ENCODE measurements around the gene CT45A3. TPM values are rescaled to one million over a fixed set of nuclear protein-coding genes. Genes with fewer than 3 reads are reported as not detected.

Gene CT45A3, protein sequence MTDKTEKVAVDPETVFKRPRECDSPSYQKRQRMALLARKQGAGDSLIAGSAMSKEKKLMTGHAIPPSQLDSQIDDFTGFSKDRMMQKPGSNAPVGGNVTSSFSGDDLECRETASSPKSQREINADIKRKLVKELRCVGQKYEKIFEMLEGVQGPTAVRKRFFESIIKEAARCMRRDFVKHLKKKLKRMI
- not detected in 2 replicates for total RNA-seq

GRCh38 chrX:135768091-135768490 is at the start of gene CT45A3:
Gene CT45A3, minus strand, starts transcription at chrX:135768191. Its CDS starts 3,747 bp downstream, at chrX:135764444.

DNA sequence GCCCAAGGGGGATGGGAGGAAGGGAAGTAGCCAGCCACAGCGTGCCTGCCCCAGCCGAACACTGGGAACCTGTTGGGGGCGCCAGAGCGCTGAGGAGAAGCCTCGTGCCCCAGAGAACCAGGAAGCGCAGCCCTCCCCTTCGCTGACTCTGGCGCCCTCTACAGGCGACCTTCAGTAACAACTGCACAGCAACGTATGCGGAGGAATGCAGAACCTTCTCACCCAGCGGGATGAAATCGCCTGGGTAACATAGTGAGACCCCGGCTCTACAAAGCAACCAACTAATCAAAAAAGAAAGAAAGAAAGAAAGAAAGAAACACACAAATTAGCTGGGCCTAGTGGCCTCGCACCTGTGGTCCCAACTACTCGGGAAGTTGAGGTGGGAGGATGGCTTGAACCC is 34.7 kb upstream of the CT45A3 start, which contains the start of gene CT45A6:
Gene CT45A6, minus strand, starts transcription at position 101 of the 400 bp plus-strand sequence. CDS start 3,794 bp downstream, outside the sequence.

GRCh38 chrX:135785403-135785802 is 17.4 kb upstream of the CT45A3 start, which contains the start of gene CT45A5:
Gene CT45A5, minus strand, starts transcription at chrX:135785503. Its CDS starts 3,774 bp downstream, at chrX:135781729.

DNA sequence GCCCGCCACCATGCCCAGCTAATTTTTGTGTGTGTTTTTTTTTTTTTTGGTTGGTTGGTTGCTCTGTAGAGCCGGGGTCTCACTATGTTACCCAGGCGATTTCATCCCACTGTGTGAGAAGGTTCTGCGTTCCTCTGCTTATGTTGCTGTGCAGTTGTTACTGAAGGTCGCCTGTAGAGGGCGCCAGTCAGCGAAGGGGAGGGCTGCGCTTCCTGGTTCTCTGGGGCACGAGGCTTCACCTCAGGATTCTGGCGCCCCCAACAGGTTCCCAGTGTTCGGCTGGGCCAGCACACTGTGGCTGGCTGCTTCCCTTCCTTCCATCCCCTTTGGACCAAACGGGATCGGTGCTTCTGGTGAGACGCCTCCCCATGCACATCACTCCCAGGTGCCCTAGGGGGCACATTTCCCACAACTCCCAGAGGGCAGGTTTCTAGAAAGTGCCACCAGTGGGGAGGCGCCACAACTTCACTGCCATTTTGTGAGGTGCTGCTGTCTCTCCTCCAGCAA is 54.8 kb downstream of the CT45A3 start, which contains the start of gene CT45A1:
Gene CT45A1, plus strand, starts transcription at position 457 of the 507 bp plus-strand sequence. CDS start 5,302 bp downstream, outside the sequence.

Small RNA genes lying within 50 kb of the gene (small RNA-seq; reads per million reads assigned to genes)
- not detected for gene AC240442.1

Other genes starting within 250 kb of the CT45A3 start
- gene INTS6L, start 247.5 kb downstream of the CT45A3 start, total RNA-seq: 8.7 and 9.7 TPM in 2 replicates
- gene CT45A1, start 54.6 kb downstream of the CT45A3 start, total RNA-seq: not detected in 2 replicates
- not detected in 2 replicates for gene CT45A5, start 17.3 kb upstream of the CT45A3 start, total RNA-seq
- gene CT45A6, start 34.6 kb upstream of the CT45A3 start, total RNA-seq: not detected in 2 replicates
- not detected in 2 replicates for gene CT45A2, start 51.8 kb upstream of the CT45A3 start, total RNA-seq
- not detected in 2 replicates for gene CT45A7, start 69.1 kb upstream of the CT45A3 start, total RNA-seq
- gene CT45A8, start 86.3 kb upstream of the CT45A3 start, total RNA-seq: not detected in 2 replicates
- not detected in 2 replicates for gene CT45A9, start 103.6 kb upstream of the CT45A3 start, total RNA-seq
- gene CT45A10, start 125.3 kb upstream of the CT45A3 start, total RNA-seq: not detected in 2 replicates
- not detected in 2 replicates for gene SAGE1, start 125.5 kb upstream of the CT45A3 start, total RNA-seq
- 21.3 and 23.7 TPM in 2 replicates for gene MMGT1, start 205.8 kb upstream of the CT45A3 start, total RNA-seq
- gene SLC9A6, start 217.2 kb upstream of the CT45A3 start, total RNA-seq: 21.9 and 24.3 TPM in 2 replicates

All from hair follicle dermal papilla cell (primary cell).